IPS-18a (cell line): ENCODE data around the gene CASK.
A peak's percentile ranks its signal among the peaks of the same experiment; 100 is the strongest.
"Not testable (repeated sequence)": the region's sequence is repeated elsewhere in the genome, so short reads cannot be mapped to it uniquely, and the experiment has no call there.

Experiments
- H3K27ac ChIP-seq: one replicate; pipeline ENCODE4 v1.5.1; 2013; ENCODE audit warnings: low read length
- H3K27me3 ChIP-seq: one replicate; pipeline ENCODE4 v1.6.1; 2013; ENCODE audit warnings: mild to moderate bottlenecking, low read length; ENCODE audit not compliant: control insufficient read depth, insufficient read depth
- H3K36me3 ChIP-seq: one replicate; pipeline ENCODE4 v1.6.1; 2013; ENCODE audit warnings: low read depth, low read length; ENCODE audit not compliant: control insufficient read depth
- H3K4me1 ChIP-seq: one replicate; pipeline ENCODE4 v1.6.1; 2013; ENCODE audit warnings: low read depth, low read length; ENCODE audit not compliant: control insufficient read depth
- H3K4me3 ChIP-seq: one replicate; pipeline ENCODE4 v1.5.1; 2013; ENCODE audit warnings: low read length
- H3K9ac ChIP-seq: one replicate; pipeline ENCODE4 v1.6.1; 2013; ENCODE audit warnings: mild to moderate bottlenecking, low read length, moderate library complexity
- H3K9me3 ChIP-seq: one replicate; pipeline ENCODE4 v1.6.1; 2013; ENCODE audit warnings: low read depth, low read length; ENCODE audit not compliant: control insufficient read depth

The CASK gene

DNA sequence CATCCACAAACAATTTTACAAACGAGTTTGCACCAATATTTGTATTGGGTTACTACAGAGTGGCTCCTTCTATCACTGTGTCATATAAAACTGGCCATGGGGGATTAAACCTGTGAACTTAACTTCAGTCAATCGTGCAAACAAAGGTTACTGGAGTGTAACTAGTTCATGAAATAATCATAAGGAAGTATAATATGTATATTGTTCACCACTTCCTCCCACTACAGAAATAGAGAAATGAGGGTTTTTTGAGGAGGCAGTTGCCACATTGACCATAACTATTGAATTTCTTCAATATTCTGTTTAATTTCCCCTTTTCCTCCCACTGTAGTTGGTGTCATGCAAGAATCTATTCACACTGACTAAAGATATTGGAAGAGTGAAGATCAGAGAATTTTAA is 199.5 kb downstream of the CASK start, which contains the start of gene GPR82:
TSS of gene GPR82 (plus strand) at position 356 of the 400 bp plus-strand sequence. CDS start 2,846 bp downstream, outside the sequence.
- Histone ChIP-seq H3K4me1 (no peaks in the 10 kb centered on the region), H3K9me3 (peaks cover 33% of the 10 kb centered on the region), H3K36me3 (no peaks in the 10 kb centered on the region), H3K27ac (no peak within 1 kb of the TSS), H3K27me3 (no peaks in the 10 kb centered on the region), H3K4me3 (no peak within 1 kb of the TSS), H3K9ac (no peak within 1 kb of the TSS)

DNA sequence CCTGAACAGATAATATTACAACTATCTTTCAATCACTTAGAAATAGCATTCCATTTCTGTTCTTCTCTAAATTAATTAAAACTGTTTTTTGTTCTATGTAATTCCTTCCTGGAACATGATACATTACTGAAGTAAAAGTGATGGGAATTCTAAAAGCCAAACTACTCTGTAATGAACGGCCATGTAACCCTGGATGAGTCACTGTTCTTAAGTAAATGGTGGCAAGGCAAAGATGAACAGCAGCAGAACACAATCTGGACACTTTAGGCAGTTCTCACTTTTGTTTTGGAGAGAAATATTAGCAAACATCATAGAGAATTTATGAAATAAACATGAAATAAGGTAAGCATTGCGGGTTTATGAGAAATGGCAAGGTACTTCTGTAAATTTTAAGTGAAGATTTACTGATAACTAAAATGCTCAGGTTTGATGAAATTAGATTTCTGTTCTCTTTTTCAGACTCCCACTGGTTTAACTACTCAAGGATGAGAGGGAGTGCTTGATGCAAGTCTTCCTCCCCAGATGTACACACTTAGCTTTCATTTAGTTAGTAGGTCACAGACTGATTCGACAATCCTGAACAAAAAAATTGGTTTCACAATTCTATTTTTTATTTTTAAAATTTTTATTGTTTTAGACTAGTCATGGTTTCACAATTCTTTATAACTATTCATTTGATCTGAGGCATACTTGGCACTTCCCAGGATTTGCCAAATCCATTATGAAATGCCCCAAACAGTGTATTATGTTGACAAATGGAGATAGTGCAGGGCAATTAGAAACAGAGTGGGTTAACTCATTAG is 200.3 kb downstream of the CASK start:
- no peak overlapping the region for H3K9ac ChIP-seq
- H3K4me3 ChIP-seq = no peak overlapping the region
- peaks cover 33% of the 10 kb centered on the region for H3K9me3 ChIP-seq
- H3K4me1 ChIP-seq = peaks cover 4% of the 10 kb centered on the region
- no peaks in the 10 kb centered on the region for H3K36me3 ChIP-seq
- H3K27ac ChIP-seq = no peak overlapping the region
- H3K27me3 ChIP-seq = no peaks in the 10 kb centered on the region

DNA sequence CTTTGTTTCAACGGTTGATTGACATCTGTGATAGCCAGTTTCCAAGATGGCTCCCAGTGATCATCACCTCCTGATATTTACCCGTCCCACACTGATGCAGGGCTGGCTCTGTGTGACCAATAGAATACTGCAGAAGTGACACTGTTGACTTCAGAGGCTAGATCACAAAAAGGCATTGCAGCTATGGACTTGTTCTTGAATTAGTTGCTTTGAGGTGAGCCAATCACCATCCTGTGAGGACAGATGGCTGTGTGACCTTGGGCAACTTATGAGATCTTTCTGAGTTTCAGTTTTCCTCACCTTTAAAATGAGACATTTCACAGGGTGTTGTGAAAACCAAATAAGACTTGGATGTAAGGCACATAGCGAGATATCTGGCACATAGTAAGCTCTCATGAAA is 201.1 kb downstream of the CASK start:
- peaks cover 33% of the 10 kb centered on the region for H3K9me3 ChIP-seq
- H3K4me3 ChIP-seq = no peak overlapping the region
- H3K4me1 ChIP-seq = peaks cover 4% of the 10 kb centered on the region
- H3K27me3 ChIP-seq = no peaks in the 10 kb centered on the region
- H3K27ac ChIP-seq = no peak overlapping the region
- H3K36me3 ChIP-seq = no peaks in the 10 kb centered on the region
- H3K9ac ChIP-seq = no peak overlapping the region

GRCh38 chrX:41721590-41721989 is 201.8 kb downstream of the CASK start:
- no peak overlapping the region for H3K27ac ChIP-seq
- H3K27me3 ChIP-seq = no peaks in the 10 kb centered on the region
- H3K9ac ChIP-seq = no peak overlapping the region
- H3K9me3 ChIP-seq = peaks cover 33% of the 10 kb centered on the region
- H3K4me1 ChIP-seq = peaks cover 4% of the 10 kb centered on the region
- H3K4me3 ChIP-seq = no peak overlapping the region
- H3K36me3 ChIP-seq = no peaks in the 10 kb centered on the region

GRCh38 chrX:41720125-41720779 is 203.1 kb downstream of the CASK start:
- H3K27me3 ChIP-seq = no peaks in the 10 kb centered on the region
- H3K9ac ChIP-seq = no peak overlapping the region
- H3K4me3 ChIP-seq = no peak overlapping the region
- H3K4me1 ChIP-seq = peaks cover 4% of the 10 kb centered on the region
- H3K27ac ChIP-seq = no peak overlapping the region
- peaks cover 27% of the 10 kb centered on the region for H3K9me3 ChIP-seq
- no peaks in the 10 kb centered on the region for H3K36me3 ChIP-seq

GRCh38 chrX:41719610-41720009 is 203.7 kb downstream of the CASK start:
- Histone ChIP-seq H3K9me3 (peaks cover 27% of the 10 kb centered on the region), H3K27ac (peak overlapping the region; percentile 33)
- H3K4me3 ChIP-seq, H3K36me3 ChIP-seq, H3K27me3 ChIP-seq, H3K9ac ChIP-seq, H3K4me1 ChIP-seq: not testable (repeated sequence)

DNA sequence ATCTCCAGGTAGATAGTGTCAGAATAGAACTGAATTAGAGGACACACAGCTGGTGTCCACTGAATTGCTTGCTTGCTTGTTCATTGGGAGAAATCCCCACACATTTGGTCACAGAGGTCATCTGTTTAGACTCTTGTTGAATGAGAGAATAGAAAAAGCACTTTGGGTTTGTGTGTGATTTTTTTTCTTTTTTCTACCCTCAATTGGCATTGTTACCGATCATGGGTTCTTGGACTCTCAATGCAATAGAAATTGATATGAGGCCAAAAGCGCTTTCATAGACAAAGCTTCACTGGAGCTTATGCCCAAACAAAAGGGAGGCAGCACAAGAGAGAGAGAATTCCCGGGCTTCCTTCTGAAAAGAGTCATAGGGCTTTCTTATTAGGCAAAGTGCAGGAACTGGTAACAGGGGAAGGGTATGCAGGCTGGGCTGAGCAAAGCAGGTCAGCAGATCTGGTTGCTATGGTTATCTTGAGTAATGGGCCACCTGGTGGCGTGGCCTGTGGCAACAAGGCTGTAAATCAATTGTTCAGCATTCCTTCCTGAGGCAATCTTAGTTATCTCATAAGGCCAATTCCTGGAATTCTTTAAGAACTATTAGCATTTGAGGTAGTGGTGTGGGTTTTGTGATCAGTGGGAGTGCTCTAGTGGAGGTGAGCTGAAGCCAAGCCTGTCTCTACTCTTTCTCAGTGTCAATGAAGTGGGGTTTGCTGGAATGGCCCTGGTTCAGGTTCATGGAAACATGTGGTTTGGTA is 204.7 kb downstream of the CASK start:
- Histone ChIP-seq H3K27ac (peak overlapping the region; percentile 33), H3K4me1 (peaks cover 4% of the 10 kb centered on the region), H3K9ac (no peak overlapping the region), H3K4me3 (no peak overlapping the region), H3K9me3 (peaks cover 32% of the 10 kb centered on the region), H3K27me3 (no peaks in the 10 kb centered on the region), H3K36me3 (no peaks in the 10 kb centered on the region)

DNA sequence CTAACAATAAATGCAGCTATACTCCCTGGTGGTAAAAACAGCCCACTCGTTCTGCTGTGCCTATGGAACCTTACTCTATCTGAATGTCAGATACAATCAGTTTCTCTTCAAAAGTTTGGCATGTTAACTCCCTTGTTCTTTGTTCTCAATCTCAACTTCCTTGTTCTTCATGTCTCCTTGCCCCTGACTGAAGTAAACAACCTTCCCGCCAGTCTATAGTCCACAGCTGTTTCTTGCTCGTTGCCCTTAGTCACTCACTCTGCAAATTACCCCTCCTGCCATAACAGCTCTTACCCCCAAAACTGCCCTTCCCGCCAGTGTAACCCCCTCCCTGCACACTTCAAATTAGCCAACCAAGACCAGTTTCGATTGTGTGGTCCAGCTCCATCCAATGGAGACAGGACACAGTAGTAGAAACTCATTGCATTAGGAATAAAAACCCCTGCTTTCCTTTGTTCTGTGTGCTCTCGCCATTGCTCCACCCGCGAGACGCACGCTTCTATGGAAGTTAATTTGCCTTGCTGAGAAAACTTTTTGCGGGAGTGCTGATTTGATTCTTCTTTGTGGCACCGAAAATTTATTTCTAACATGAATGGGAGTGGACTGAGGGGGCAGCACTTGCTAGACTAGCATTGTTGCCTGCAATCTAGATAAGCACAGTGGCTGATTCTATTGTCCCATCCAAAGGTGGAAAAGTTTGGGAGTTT is 206.4 kb downstream of the CASK start:
- Histone ChIP-seq H3K9ac (no peak overlapping the region), H3K36me3 (no peaks in the 10 kb centered on the region), H3K4me1 (peaks cover 4% of the 10 kb centered on the region), H3K27me3 (no peaks in the 10 kb centered on the region), H3K4me3 (no peak overlapping the region), H3K9me3 (peaks cover 24% of the 10 kb centered on the region), H3K27ac (no peak overlapping the region)

DNA sequence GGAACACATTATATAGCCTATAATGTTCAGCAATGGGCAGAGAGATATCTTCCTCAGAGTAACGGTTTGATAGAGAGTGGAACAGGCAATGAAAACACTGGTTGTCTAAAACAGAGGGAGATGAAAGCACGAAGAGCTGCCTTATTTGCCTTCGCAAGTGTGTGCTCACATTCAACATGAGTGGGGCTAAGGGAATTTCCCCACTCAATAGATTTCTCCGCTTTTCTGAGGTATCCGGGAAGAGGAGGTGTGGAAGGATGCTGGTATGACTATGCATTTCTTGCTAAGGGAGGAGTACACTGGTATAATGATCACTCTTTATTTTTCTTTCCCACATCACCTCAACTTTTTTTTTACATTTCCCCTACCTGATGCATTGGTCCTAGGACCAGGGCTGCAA is 207.1 kb downstream of the CASK start:
- H3K4me3 ChIP-seq = no peak overlapping the region
- no peaks in the 10 kb centered on the region for H3K27me3 ChIP-seq
- no peak overlapping the region for H3K9ac ChIP-seq
- peaks cover 20% of the 10 kb centered on the region for H3K9me3 ChIP-seq
- no peak overlapping the region for H3K27ac ChIP-seq
- H3K36me3 ChIP-seq = no peaks in the 10 kb centered on the region
- H3K4me1 ChIP-seq = peaks cover 4% of the 10 kb centered on the region

DNA sequence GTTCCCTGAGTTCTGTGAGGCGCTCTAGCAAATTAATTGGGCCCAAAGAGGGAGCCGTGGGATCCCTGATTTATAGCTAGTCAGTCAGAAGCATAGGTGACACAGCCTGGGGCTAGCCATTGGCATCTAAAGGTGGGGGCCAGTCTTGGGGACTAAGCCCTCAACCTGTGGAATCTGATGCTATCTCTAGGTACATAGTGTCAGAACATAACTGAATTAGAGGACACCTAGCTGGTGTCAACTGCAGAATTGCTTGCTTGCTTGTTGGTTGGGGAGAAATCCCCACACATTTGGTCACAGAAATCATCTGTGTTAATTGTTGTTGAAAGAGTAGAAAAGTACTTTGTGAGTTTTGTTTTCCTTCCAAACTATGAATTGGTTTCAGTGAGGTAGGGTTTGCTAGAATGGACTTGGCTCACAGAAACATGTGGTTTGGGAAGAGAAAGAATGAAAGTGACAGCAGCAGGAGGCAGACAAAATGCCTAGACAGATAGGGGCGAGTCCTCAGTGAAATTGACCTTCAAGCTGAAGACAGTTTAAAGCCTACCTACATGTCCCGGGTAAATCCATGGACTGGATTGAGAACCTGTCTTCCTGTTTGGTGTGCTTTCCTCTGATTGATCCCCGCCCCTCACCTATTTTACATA is 212.2 kb downstream of the CASK start:
- Histone ChIP-seq H3K27me3 (no peaks in the 10 kb centered on the region), H3K27ac (no peak overlapping the region), H3K4me3 (no peak overlapping the region), H3K4me1 (peaks cover 8% of the 10 kb centered on the region), H3K36me3 (no peaks in the 10 kb centered on the region), H3K9me3 (peaks cover 9% of the 10 kb centered on the region), H3K9ac (no peak overlapping the region)

DNA sequence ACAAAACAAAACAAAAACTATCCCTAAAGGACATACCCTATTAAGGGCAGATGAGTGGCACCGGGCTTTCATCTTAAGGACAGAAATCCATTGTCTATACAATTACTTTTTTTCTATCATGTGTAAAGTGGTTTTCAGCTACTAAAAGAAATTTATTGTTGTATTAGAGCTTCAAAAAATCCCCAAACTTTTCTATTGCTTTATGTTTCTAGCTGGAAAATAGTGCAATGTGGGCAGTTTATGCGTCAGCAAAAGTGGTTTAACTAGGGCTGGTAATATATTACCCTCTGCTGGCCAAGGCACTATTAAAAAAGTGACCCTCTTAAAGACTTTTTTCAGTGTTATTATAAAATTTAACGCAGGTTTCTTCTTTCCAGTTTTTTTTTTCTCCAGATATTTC is 214.9 kb downstream of the CASK start:
- Histone ChIP-seq H3K4me1 (peaks cover 8% of the 10 kb centered on the region), H3K4me3 (no peak overlapping the region), H3K36me3 (no peaks in the 10 kb centered on the region), H3K27me3 (no peaks in the 10 kb centered on the region), H3K9me3 (peaks cover 3% of the 10 kb centered on the region), H3K9ac (no peak overlapping the region), H3K27ac (no peak overlapping the region)
